GM21717 (cell line): ENCODE measurements around the gene NISCH.

Source experiments
- ATAC-seq: cut with Tn5 transposase; IDR thresholded peaks from one replicate; pipeline ENCODE4 v1.9.1; 2021; ENCODE audit warnings: mild to moderate bottlenecking, moderate library complexity; ENCODE audit not compliant: unreplicated experiment

NISCH gene

GRCh38 chr3:52446631-52447511 is 8.5 kb upstream of the NISCH start:
- peak; percentile 45 for ATAC-seq

- ATAC-seq: no peak
These were observed 7.7 kb upstream of the NISCH start for GRCh38 chr3:52447512-52448355.

- no peak for ATAC-seq
These were observed 4.7 kb upstream of the NISCH start for GRCh38 chr3:52450489-52451236.

- no peak for ATAC-seq
These were observed 3.9 kb upstream of the NISCH start for GRCh38 chr3:52451237-52452083.

GRCh38 chr3:52452126-52452525 is 3.3 kb upstream of the NISCH start:
- ATAC-seq: no peak

- ATAC-seq: no peak
These were observed 2.7 kb upstream of the NISCH start for GRCh38 chr3:52452570-52453221.

- no peak for ATAC-seq
These were observed 1.7 kb upstream of the NISCH start, which contains the start of gene TNNC1 for GRCh38 chr3:52453496-52454249. TSS of gene TNNC1 (minus strand) at chr3:52454041. CDS start at chr3:52454015, 26 bp downstream.

GRCh38 chr3:52454250-52454937 is 1.0 kb upstream of the NISCH start:
- ATAC-seq: no peak

- ATAC-seq: peak; percentile 1
These were observed 494 bp upstream of the NISCH start for GRCh38 chr3:52454938-52455282.

GRCh38 chr3:52456169-52456799 is 880 bp downstream of the NISCH start:
- no peak for ATAC-seq

GRCh38 chr3:52456800-52457183 is 1.4 kb downstream of the NISCH start:
- ATAC-seq: no peak

- no peak for ATAC-seq
These were observed 2.8 kb downstream of the NISCH start for GRCh38 chr3:52458031-52458760.

- no peak for ATAC-seq
These were observed 3.6 kb downstream of the NISCH start for GRCh38 chr3:52458770-52459545.

GRCh38 chr3:52461874-52462273 is 6.5 kb downstream of the NISCH start:
- no peak for ATAC-seq

GRCh38 chr3:52463416-52463815 is 8.0 kb downstream of the NISCH start:
- ATAC-seq: no peak

- no peak for ATAC-seq
These were observed 12.9 kb downstream of the NISCH start for GRCh38 chr3:52468336-52468735.

- no peak for ATAC-seq
These were observed 13.6 kb downstream of the NISCH start for GRCh38 chr3:52469001-52469400.
